Subcutaneous abdominal adipose tissue (tissue), 5 donors: ENCODE data around the gene COA4.

ENCODE experiments used
- H3K27ac ChIP-seq: one replicate; pipeline ENCODE4 v1.7.0; 2013; ENCODE audit warnings: low read depth, mild to moderate bottlenecking, inconsistent platforms, low read length, moderate library complexity
- H3K27me3 ChIP-seq, 5 donors: one replicate each; pipeline ENCODE4 v1.7.0; 2013; ENCODE audit warnings: low read length in 5 of 5, inconsistent platforms in 1 of 5; ENCODE audit not compliant: control insufficient read depth in 5 of 5, insufficient read depth in 4 of 5
- H3K36me3 ChIP-seq, 5 donors: one replicate each; pipeline ENCODE4 v1.7.0; 2013; ENCODE audit warnings: low read length in 5 of 5; ENCODE audit not compliant: control insufficient read depth in 5 of 5, insufficient read depth in 5 of 5
- H3K4me1 ChIP-seq, 5 donors: one replicate each; pipeline ENCODE4 v1.7.0; 2013; ENCODE audit warnings: low read length in 5 of 5, mild to moderate bottlenecking in 3 of 5, moderate library complexity in 1 of 5; ENCODE audit not compliant: control insufficient read depth in 5 of 5, insufficient read depth in 5 of 5
- H3K4me3 ChIP-seq, 5 donors: one replicate each; pipeline ENCODE4 v1.7.0; 2013; ENCODE audit warnings: low read length in 5 of 5, low read depth in 1 of 5
- H3K9ac ChIP-seq, 5 donors: one replicate each; pipeline ENCODE4 v1.7.0; 2013; ENCODE audit warnings: low read length in 5 of 5, mild to moderate bottlenecking in 4 of 5, moderate library complexity in 3 of 5
- H3K9me3 ChIP-seq, 5 donors: one replicate each; pipeline ENCODE4 v1.7.0; 2013; ENCODE audit warnings: low read length in 5 of 5; ENCODE audit not compliant: control insufficient read depth in 5 of 5
- donor health status: healthy.
- donor health status: healthy.
- donor health status: healthy.
- donor health status: healthy.
- donor health status: healthy.

The COA4 gene

GRCh38 chr11:73869332-73869949 lies 7.2 kb downstream of the COA4 start:
- Histone ChIP-seq H3K4me1 (no peaks in the 10 kb centered on the region), H3K9ac (no peak overlapping the region), H3K27me3 (no peaks in the 10 kb centered on the region), H3K36me3 (peaks cover 3 to 35% (median 22%) of the 10 kb centered on the region in 5 donors), H3K27ac (no peak overlapping the region), H3K4me3 (no peak overlapping the region), H3K9me3 (no peaks in the 10 kb centered on the region)

DNA sequence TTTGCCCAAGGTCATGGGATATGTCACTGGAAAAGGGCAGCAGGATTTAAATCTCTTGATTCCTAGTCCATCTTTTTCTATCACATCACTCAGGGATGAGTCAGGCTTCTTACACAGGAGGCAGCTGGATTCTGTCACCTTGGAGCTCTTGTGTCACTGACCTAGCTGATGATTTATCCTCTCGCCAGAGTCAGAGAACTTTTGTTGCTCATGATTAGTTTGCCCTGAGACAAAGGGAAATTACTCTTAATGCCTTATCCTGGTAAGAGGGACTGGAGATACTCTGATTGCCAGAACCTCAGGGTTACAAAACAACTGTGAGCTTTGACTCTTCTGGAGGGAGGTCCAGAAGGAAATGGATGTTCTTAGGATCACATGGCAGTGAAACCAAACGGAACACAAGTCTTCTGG lies 10.1 kb downstream of the COA4 start:
- no peak overlapping the region for H3K4me3 ChIP-seq
- no peaks in the 10 kb centered on the region for H3K27me3 ChIP-seq
- H3K36me3 ChIP-seq = peaks cover 8 to 27% (median 11%) of the 10 kb centered on the region in 5 donors
- H3K9ac ChIP-seq = no peak overlapping the region
- H3K27ac ChIP-seq = no peak overlapping the region
- no peaks in the 10 kb centered on the region for H3K9me3 ChIP-seq
- no peaks in the 10 kb centered on the region for H3K4me1 ChIP-seq

DNA sequence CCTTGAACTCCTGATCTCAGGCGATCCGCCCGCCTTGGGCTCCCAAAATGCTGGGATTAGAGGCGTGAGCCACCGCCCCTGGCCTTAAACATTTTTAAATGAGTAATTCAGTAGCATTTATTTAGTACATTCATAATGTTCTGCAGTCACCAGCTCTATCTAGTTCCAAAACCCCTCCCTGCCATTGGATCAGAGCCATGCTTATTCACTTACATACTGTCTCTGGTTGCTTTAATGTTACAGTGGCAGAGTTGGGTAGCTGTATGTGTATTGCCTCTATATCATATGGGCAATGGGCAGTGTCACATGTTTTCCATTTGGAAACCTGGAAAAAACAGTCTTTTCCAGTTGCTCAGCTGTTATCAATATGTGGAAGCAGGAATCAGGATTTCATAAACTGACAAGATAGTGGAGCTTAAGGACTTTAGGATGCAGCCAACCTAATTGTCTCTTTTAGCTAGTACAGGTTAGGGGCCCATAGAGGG lies 10.5 kb downstream of the COA4 start:
- no peaks in the 10 kb centered on the region for H3K9me3 ChIP-seq
- H3K27ac ChIP-seq = no peak overlapping the region
- H3K36me3 ChIP-seq = peaks cover 8 to 24% (median 9%) of the 10 kb centered on the region in 5 donors

GRCh38 chr11:73862986-73863385 lies 13.7 kb downstream of the COA4 start:
- Histone ChIP-seq H3K27me3 (no peaks in the 10 kb centered on the region), H3K9me3 (no peaks in the 10 kb centered on the region), H3K9ac (no peak overlapping the region), H3K27ac (no peak overlapping the region), H3K36me3 (peaks cover 12 to 22% (median 14%) of the 10 kb centered on the region in 5 donors), H3K4me3 (no peak overlapping the region), H3K4me1 (no peaks in the 10 kb centered on the region)

More for the DNA sequence above, 10.5 kb downstream of the COA4 start:
- Histone ChIP-seq H3K4me3 (no peak overlapping the region), H3K4me1 (no peaks in the 10 kb centered on the region), H3K9ac (no peak overlapping the region), H3K27me3 (no peaks in the 10 kb centered on the region)

GRCh38 chr11:73860202-73860601 lies 16.4 kb downstream of the COA4 start:
- Histone ChIP-seq H3K36me3 (peaks cover 12 to 22% (median 14%) of the 10 kb centered on the region in 5 donors), H3K9ac (no peak overlapping the region), H3K9me3 (no peaks in the 10 kb centered on the region), H3K27me3 (no peaks in the 10 kb centered on the region), H3K4me3 (no peak overlapping the region), H3K4me1 (no peaks in the 10 kb centered on the region), H3K27ac (no peak overlapping the region)

DNA sequence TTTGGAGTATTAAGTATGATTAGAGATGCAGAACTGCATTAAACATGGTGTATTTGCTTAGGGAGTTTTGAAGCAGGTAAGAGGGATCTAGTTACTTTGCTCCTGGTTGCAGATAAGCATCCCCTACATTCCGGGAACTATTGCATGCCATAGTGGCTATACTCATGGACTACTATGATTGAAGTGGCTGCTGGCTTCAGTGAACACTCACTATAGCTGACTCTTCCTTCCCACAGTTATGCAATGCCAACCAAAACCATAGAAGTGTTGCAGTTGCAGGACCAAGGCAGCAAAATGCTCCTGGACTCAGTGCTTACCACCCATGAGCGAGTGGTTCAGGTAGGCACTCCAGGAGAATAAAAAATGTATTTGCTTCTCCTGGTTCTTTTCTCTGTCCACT lies 17.0 kb downstream of the COA4 start:
- Histone ChIP-seq H3K9ac (no peak overlapping the region), H3K27ac (no peak overlapping the region), H3K36me3 (peaks cover 12 to 25% (median 15%) of the 10 kb centered on the region in 5 donors), H3K27me3 (no peaks in the 10 kb centered on the region), H3K9me3 (no peaks in the 10 kb centered on the region), H3K4me1 (no peaks in the 10 kb centered on the region), H3K4me3 (no peak overlapping the region)

GRCh38 chr11:73856031-73856567 lies 20.5 kb downstream of the COA4 start:
- H3K27me3 ChIP-seq = no peaks in the 10 kb centered on the region
- no peak overlapping the region for H3K4me3 ChIP-seq
- no peak overlapping the region for H3K27ac ChIP-seq
- no peaks in the 10 kb centered on the region for H3K4me1 ChIP-seq
- no peak overlapping the region for H3K9ac ChIP-seq
- peaks cover 3 to 12% (median 8%) of the 10 kb centered on the region in 5 donors for H3K36me3 ChIP-seq
- H3K9me3 ChIP-seq = no peaks in the 10 kb centered on the region

DNA sequence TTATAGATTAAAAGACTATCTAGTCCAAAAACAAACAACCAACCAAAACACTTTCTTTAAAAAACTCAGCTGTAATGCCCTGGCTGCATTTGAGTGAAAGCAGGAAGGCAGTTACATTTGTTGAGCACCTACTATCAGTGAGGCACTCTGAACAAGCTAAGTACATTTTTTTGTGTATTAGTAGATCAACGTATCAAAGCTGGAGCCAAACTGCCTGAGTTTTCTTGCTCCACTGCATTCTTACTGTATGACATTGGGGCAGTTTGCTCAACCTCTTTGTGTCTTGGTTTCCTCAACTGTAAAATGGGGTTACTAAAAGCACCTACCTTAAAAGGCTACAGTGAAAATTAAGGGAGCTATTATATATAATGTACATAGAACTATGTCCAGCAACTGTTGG lies 22.0 kb downstream of the COA4 start:
- no peak overlapping the region for H3K9ac ChIP-seq
- no peaks in the 10 kb centered on the region for H3K4me1 ChIP-seq
- no peaks in the 10 kb centered on the region for H3K27me3 ChIP-seq
- no peak overlapping the region for H3K27ac ChIP-seq
- no peak overlapping the region for H3K4me3 ChIP-seq
- peaks cover 1 to 5% (median 4%) of the 10 kb centered on the region in 5 donors for H3K36me3 ChIP-seq
- no peaks in the 10 kb centered on the region for H3K9me3 ChIP-seq

DNA sequence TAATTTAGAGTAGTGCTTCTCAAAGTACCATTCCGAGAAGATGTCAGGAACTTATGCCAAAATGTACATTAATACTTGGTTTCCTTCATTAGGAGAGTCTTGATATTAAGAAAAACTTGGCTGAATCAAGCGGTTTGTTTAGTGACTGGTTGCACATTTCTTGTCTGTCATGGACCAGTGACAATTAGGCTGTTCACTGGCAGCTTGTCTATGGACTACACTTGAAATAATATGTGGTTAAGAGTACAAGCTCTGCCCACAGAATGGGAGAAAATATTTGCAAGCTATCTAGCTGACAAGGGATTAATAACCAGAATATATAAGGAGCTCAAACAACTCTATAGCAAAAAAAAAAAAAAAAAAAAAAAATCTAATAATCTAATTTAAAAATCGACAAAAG lies 24.6 kb downstream of the COA4 start:
- Histone ChIP-seq H3K36me3 (peaks cover 0 to 6% (median 3%) of the 10 kb centered on the region in 5 donors), H3K9ac (no peak overlapping the region), H3K27ac (no peak overlapping the region), H3K9me3 (no peaks in the 10 kb centered on the region), H3K4me1 (no peaks in the 10 kb centered on the region), H3K4me3 (no peak overlapping the region), H3K27me3 (no peaks in the 10 kb centered on the region)

DNA sequence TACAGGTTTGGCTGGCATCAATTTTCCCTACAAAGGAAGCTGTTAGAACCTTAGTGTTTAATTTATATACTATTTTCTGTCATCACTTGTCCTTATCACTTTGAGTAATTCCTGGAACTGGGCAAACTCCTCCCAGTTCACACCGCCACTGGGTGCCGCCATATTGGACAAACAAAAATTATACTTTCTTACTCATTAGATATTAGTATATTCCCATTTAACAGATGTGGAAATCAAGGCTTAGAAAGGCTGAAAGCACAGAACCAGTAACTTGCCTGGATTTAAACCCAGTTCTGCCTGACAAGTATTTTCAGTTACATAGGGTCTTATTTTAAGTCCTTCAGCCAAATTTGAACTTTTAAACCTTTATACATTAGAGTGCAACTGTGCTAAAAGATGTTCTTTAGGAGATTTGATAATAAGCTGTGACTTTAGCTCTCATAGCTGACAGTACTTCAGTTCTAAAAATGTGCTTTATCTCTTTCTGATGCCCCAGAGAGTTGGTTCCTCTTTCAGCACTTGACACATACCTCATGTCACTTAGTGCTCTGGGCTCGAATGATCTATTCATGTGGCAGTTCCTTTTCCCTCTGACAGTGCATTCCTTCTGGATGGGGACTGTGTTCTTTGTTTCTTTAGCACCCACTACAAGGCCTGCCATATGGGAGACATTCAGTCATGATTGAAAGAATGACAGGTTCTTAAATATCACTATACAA lies 25.4 kb downstream of the COA4 start:
- Histone ChIP-seq H3K27ac (no peak overlapping the region), H3K4me1 (no peaks in the 10 kb centered on the region), H3K27me3 (no peaks in the 10 kb centered on the region), H3K9me3 (no peaks in the 10 kb centered on the region), H3K36me3 (peaks cover 0 to 6% (median 3%) of the 10 kb centered on the region in 5 donors), H3K9ac (no peak overlapping the region), H3K4me3 (no peak overlapping the region)
